Activated CD8-positive, alpha-beta T cell treated with anti-CD3 and anti-CD28 coated beads for 36 hours (primary cell): ENCODE measurements around the gene LYPD6. TPM values are rescaled to one million over a fixed set of nuclear protein-coding genes. Genes with fewer than 3 reads are reported as not detected.

Experiments
- ATAC-seq: fragments of 200-7000 bp; cut with Tn5 transposase; one replicate; pipeline ENCODE4 v1.10.0; 2021; ENCODE audit warnings: mild to moderate bottlenecking, moderate library complexity
- CTCF ChIA-PET: fragments of 350-600 bp; sonication (Branson Sonifier 250); formaldehyde crosslinking; loops from one replicate; lab custom pipeline; 2021; ENCODE audit warnings: antibody characterized with exemption; lab: Charles Lee
- POLR2A ChIA-PET: fragments of 350-600 bp; sonication (Branson Sonifier 250); formaldehyde crosslinking; loops from one replicate; lab custom pipeline; 2021; ENCODE audit warnings: antibody characterized with exemption; lab: Charles Lee
- DNase-seq: peaks from one replicate; pipeline ENCODE4 v3.0.0-alpha.2; 2020
- H3K27ac Mint-ChIP-seq: one replicate; pipeline ENCODE4 v1.8.0; 2021; ENCODE audit warnings: mild to moderate bottlenecking, mixed read lengths
- H3K27me3 Mint-ChIP-seq: one replicate; pipeline ENCODE4 v1.8.0; 2021; ENCODE audit warnings: mixed read lengths
- H3K36me3 Mint-ChIP-seq: one replicate; pipeline ENCODE4 v1.8.0; 2021; ENCODE audit warnings: low read depth, mixed read lengths
- H3K4me1 Mint-ChIP-seq: one replicate; pipeline ENCODE4 v1.8.0; 2021; ENCODE audit warnings: low read depth, mixed read lengths
- H3K4me3 Mint-ChIP-seq: one replicate; pipeline ENCODE4 v1.8.0; 2021; ENCODE audit warnings: mild to moderate bottlenecking, moderate library complexity, mixed read lengths
- H3K9me3 Mint-ChIP-seq: one replicate; pipeline ENCODE4 v1.8.0; 2021; ENCODE audit warnings: mixed read lengths
- intact Hi-C: fragments of 100-400 bp; cut with micrococcal nuclease; formaldehyde crosslinking; loops from one replicate; pipeline ENCODE4 v1.10.0; 2022
- total RNA-seq, 2 experiments: library from RNA; stranded (reverse); gene quantifications; one replicate each; pipeline ENCODE4 v1.2.3, GENCODE V29; 2021
- TF ChIP-seq, protein P1 (sequence below): fragments of 200-600 bp; IDR thresholded peaks from one replicate; pipeline ENCODE4 v1.8.0; 2022; ENCODE audit warnings: antibody characterized with exemption, mild to moderate bottlenecking

The LYPD6 gene
- total RNA-seq, 2 experiments from 2014 or later: not detected

GRCh38 chr2:149421791-149422190, 91.4 kb downstream of the LYPD6 start:
- Mint-ChIP-seq H3K27ac (no peak overlapping the region), H3K9me3 (no peaks in the 10 kb centered on the region), H3K27me3 (peaks cover 9% of the 10 kb centered on the region), H3K36me3 (no peaks in the 10 kb centered on the region), H3K4me3 (no peak overlapping the region), H3K4me1 (no peaks in the 10 kb centered on the region)
- TF ChIP-seq, protein P1, sequence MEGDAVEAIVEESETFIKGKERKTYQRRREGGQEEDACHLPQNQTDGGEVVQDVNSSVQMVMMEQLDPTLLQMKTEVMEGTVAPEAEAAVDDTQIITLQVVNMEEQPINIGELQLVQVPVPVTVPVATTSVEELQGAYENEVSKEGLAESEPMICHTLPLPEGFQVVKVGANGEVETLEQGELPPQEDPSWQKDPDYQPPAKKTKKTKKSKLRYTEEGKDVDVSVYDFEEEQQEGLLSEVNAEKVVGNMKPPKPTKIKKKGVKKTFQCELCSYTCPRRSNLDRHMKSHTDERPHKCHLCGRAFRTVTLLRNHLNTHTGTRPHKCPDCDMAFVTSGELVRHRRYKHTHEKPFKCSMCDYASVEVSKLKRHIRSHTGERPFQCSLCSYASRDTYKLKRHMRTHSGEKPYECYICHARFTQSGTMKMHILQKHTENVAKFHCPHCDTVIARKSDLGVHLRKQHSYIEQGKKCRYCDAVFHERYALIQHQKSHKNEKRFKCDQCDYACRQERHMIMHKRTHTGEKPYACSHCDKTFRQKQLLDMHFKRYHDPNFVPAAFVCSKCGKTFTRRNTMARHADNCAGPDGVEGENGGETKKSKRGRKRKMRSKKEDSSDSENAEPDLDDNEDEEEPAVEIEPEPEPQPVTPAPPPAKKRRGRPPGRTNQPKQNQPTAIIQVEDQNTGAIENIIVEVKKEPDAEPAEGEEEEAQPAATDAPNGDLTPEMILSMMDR: no peak
- ATAC-seq: no peak
- intact Hi-C loops: no loop called here
- CTCF ChIA-PET: no interaction called here
- no peak for DNase-seq
- POLR2A ChIA-PET: no interaction called here

- peaks cover 9% of the 10 kb centered on the region for H3K27me3 Mint-ChIP-seq
- CTCF ChIA-PET: no interaction called here
- no peak overlapping the region for H3K27ac Mint-ChIP-seq
- ATAC-seq (no peak), DNase-seq (no peak)
- POLR2A ChIA-PET: no interaction called here
- H3K4me3 Mint-ChIP-seq: no peak overlapping the region
- intact Hi-C loops: no loop called here
- H3K9me3 Mint-ChIP-seq: no peaks in the 10 kb centered on the region
- TF ChIP-seq, protein P1: no peak
- no peaks in the 10 kb centered on the region for H3K36me3 Mint-ChIP-seq
- no peaks in the 10 kb centered on the region for H3K4me1 Mint-ChIP-seq
Observed at GRCh38 chr2:149422337-149422990, 92.1 kb downstream of the LYPD6 start.

GRCh38 chr2:149422991-149423338, 92.6 kb downstream of the LYPD6 start:
- ATAC-seq (no peak), DNase-seq (no peak)
- no peaks in the 10 kb centered on the region for H3K9me3 Mint-ChIP-seq
- intact Hi-C loops: no loop called here
- CTCF ChIA-PET: no interaction called here
- TF ChIP-seq, protein P1: no peak
- H3K4me1 Mint-ChIP-seq: no peaks in the 10 kb centered on the region
- peaks cover 9% of the 10 kb centered on the region for H3K27me3 Mint-ChIP-seq
- H3K36me3 Mint-ChIP-seq: no peaks in the 10 kb centered on the region
- H3K4me3 Mint-ChIP-seq: no peak overlapping the region
- H3K27ac Mint-ChIP-seq: no peak overlapping the region
- POLR2A ChIA-PET: no interaction called here

DNA sequence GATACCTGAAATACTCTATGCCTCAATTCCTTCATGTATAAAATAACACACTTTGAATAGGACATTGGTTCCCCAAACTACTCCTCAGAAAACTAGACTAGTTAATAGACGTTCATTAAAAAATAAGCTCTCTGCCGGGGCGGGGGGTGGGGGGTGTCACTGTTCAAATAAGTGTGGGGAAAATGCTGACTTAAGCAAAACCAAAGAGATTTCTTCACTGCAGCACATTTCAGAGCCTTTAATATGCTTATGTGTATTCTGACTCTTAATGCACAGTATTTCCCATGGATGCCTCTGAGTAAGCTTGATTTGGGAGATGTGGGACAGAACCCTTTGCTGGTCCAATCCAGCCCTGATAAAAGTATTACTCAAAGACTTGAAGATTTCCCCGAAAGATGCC, 93.2 kb downstream of the LYPD6 start:
- intact Hi-C loops: no loop called here
- ChIA-PET POLR2A (no interaction called here), CTCF (no interaction called here)
- no peak overlapping the region for H3K4me3 Mint-ChIP-seq
- ATAC-seq: no peak
- DNase-seq: no peak
- H3K4me1 Mint-ChIP-seq: no peaks in the 10 kb centered on the region
- no peak overlapping the region for H3K27ac Mint-ChIP-seq
- TF ChIP-seq, protein P1: no peak
- no peaks in the 10 kb centered on the region for H3K36me3 Mint-ChIP-seq
- H3K27me3 Mint-ChIP-seq: peaks cover 9% of the 10 kb centered on the region
- no peaks in the 10 kb centered on the region for H3K9me3 Mint-ChIP-seq

DNA sequence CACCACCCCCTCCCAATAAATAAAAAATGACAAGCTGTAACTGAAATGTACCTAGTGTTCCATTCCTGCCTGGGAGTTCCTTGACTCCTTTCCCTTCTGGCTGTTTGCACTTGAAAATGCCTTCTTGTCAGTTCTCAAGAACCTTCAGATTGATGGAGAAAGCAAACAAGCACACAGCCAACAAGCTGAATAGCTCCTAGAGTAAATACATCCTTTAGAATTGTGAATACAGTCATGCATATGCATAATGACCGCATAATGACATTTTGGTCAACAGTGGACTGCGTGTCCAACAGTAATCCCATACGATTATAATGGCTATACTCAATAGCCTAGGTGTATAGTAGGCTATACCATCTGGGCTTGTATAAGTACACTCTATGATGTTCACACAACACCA, 97.0 kb downstream of the LYPD6 start:
- no peak for DNase-seq
- ChIA-PET POLR2A (no interaction called here), CTCF (no interaction called here)
- Mint-ChIP-seq H3K27me3 (peaks cover 11% of the 10 kb centered on the region), H3K4me1 (no peaks in the 10 kb centered on the region), H3K9me3 (no peaks in the 10 kb centered on the region), H3K27ac (no peak overlapping the region), H3K36me3 (no peaks in the 10 kb centered on the region), H3K4me3 (no peak overlapping the region)
- TF ChIP-seq, protein P1: no peak
- intact Hi-C loops: no loop called here
- no peak for ATAC-seq
